Measurements from ENCODE around the gene BCL7B.

Gene BCL7B

DNA sequence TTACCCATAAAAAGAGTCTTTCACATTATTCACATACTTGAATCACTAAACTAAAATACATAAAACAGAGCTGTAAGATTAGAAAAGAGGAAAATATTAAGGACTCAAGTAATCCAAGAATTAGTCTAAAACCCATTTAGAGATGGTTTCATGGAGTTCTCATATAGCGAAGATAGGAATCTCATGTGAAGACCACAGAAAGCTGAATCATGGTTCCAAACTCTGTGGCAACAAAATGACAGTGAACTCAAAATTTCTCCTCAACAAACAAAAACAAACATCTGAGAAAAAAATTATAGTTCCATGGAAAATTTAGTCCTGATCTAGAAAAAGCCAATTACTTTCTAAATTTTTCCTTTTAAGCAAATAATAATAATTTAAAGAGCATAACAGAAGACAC lies 70.0 kb downstream of the BCL7B start:
- DNase-seq = no peak
